Fibroblast of lung (primary cell): ENCODE results near the gene SNX8.

ENCODE experiments used
- CTCF ChIP-seq, 2 donors: IDR thresholded peaks in 1 of 2; conservative IDR thresholded peaks in 1 of 2; 1 replicate in 1 of 2; 2 replicates in 1 of 2; pipeline ENCODE4 v1.5.1; 2011 to 2012; ENCODE audit warnings: low read length in 2 of 2, control low read depth in 1 of 2, inconsistent platforms in 1 of 2, low read depth in 1 of 2, mild to moderate bottlenecking in 1 of 2
- EZH2 ChIP-seq: IDR thresholded peaks from 2 replicates; pipeline ENCODE4 v1.5.1; 2012; ENCODE audit warnings: low read length, control low read depth, mild to moderate bottlenecking; ENCODE audit errors: missing control alignments

- TF ChIP-seq CTCF (conservative IDR thresholded peaks at IDR 0.05 in 1 of 2, IDR thresholded peaks at IDR 0.05 in 1 of 2; ENCODE audit: low read depth in 1 of 2, low read length in 2 of 2): no peak
- no peak for TF ChIP-seq EZH2
Measured at GRCh38 chr7:2251381-2251780, 62.9 kb downstream of the SNX8 start.
